ENCODE data around the gene EIF3C. TPM values are rescaled to one million over a fixed set of nuclear protein-coding genes. Genes with fewer than 3 reads are reported as not detected.
"Not testable (repeated sequence)": the region's sequence is repeated elsewhere in the genome, so short reads cannot be mapped to it uniquely, and the experiment has no call there.

The EIF3C gene, protein sequence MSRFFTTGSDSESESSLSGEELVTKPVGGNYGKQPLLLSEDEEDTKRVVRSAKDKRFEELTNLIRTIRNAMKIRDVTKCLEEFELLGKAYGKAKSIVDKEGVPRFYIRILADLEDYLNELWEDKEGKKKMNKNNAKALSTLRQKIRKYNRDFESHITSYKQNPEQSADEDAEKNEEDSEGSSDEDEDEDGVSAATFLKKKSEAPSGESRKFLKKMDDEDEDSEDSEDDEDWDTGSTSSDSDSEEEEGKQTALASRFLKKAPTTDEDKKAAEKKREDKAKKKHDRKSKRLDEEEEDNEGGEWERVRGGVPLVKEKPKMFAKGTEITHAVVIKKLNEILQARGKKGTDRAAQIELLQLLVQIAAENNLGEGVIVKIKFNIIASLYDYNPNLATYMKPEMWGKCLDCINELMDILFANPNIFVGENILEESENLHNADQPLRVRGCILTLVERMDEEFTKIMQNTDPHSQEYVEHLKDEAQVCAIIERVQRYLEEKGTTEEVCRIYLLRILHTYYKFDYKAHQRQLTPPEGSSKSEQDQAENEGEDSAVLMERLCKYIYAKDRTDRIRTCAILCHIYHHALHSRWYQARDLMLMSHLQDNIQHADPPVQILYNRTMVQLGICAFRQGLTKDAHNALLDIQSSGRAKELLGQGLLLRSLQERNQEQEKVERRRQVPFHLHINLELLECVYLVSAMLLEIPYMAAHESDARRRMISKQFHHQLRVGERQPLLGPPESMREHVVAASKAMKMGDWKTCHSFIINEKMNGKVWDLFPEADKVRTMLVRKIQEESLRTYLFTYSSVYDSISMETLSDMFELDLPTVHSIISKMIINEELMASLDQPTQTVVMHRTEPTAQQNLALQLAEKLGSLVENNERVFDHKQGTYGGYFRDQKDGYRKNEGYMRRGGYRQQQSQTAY
- 361 TPM for total RNA-seq

DNA sequence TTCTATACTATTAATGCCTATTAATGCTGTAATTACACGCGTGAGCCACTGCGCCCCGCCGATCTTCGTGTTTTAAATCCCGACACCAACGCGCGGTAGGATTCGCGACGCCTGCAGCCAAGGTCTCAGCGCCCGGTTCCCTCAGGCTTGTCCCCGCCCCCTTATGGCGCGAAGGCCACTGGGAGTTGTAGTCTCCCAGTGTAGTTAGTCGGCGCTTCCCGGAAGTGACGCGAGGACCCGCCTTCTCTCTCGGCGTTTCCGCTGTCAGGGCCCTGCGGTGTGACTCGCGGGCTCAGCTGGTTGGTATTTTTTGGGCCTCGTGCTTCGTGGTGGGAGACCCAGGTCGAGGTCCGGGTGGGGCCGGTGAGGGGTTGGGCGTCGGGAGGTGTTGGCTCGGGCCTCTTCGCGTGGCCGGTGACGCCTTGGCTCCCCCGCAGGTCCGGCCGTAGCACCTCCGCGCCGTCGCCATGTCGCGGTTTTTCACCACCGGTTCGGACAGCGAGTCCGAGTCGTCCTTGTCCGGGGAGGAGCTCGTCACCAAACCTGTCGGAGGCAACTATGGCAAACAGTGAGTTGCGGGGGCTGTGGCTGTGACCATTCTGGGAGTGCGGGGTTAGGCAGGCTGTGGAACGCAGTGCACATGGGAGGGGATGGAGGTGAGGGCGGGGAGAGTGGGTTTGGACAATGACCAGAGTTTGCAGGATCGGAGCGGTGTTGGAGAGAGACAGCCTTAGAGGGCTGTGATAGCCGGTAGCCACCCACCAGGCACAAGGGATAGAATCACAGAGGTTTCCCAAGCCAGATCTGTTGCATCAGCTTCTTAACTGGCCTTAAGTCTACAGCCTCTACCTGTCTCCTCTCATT lies at the start of gene EIF3C:
EIF3C (plus strand) TSS at position 245 of the 864 bp plus-strand sequence; CDS start at position 468, 223 bp downstream.
- DNase-seq (ENCODE audit: low read depth in 2 of 3, low spot score in 2 of 3) = not testable (repeated sequence)

DNA sequence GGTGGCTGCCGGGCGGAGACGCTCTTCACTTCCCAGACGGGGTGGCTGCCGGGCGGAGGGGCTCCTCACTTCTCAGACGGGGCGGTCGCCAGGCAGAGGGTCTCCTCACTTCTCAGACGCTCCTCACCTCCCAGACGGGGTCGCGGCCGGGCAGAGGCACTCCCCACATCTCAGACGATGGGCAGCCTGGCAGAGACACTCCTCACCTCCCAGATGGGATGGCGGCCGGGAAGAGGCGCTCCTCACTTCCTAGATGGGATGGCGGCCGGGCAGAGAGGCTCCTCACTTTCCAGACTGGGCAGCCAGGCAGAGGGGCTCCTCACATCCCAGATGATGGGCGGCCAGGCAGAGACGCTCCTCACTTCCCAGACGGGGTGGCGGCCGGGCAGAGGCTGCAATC lies 45.0 kb upstream of the EIF3C start:
- DNase-seq (ENCODE audit: low read depth in 2 of 3, low spot score in 2 of 3) = not testable (repeated sequence)

DNA sequence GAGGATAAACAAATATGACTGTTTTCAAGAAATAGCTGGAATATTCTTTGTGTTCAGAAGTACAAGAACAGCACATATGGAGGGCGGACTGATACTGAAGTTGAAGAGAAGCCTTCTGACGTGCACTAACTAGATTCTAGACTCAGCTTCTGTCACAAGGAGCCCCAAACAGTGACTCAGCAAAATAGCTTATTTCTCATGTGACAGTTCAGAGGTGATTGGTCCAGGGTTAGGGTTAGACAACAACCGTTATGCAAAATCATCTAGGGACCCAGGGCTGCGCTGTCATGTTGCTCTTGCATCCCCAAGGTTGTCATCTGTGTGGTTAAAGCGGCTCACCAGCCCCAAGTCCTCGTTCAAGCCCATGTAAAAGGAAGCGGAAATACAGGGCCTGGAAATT lies 43.8 kb upstream of the EIF3C start:
- not testable (repeated sequence) for DNase-seq (ENCODE audit: low read depth in 2 of 3, low spot score in 2 of 3)

DNA sequence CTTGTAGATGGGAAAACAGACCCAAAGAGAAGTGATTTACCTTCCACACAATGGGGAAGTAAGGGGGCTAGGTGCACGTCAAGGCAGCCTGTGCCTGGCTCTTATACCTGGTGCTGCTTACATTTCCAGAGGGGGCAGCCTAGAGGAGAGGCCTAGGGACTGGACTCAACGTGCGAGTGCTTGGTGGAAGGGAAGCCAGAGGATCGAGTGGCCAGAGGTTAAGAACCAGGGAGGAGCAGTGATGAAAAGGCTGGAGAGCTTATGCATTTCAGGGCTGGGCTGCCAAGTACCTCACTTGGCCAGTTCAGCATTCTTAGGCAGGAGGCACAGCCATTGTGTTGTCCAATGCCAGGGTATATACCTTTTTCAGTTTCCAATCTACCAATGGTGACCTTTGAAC lies 43.1 kb upstream of the EIF3C start:
- DNase-seq (ENCODE audit: low read depth in 2 of 3, low spot score in 2 of 3) = not testable (repeated sequence)

DNA sequence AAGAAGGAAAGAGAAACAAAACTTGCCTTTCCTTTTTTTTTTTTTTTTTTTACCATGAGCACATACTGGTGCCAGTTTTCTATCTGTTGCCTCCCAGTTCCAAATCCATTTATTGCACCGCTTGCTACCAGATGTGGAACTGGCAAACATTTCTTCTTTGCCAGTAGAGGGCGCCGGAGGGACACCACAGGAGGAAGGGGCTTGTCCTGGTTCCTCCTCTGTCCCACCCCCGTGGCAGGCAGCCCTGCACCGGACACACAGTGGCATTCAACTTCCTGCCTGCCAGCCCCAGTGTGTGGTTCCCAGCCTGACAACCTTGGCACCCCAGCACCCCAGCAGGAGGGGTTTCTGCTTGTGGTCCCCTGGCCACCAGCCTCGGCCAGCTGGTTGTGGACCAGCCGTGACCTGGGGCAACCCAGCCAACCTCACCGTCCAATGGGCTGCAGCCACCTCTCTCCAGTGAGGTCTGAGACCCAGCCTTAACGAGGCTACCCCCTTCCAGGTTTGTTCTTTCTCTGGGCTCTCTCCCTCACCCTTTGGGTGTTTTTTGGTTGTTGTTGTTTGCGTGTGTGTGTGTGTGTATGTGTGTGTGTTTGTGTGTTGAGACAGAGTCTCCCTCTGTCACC lies 22.8 kb upstream of the EIF3C start:
- DNase-seq (ENCODE audit: low read depth in 2 of 3, low spot score in 2 of 3) = not testable (repeated sequence)

DNA sequence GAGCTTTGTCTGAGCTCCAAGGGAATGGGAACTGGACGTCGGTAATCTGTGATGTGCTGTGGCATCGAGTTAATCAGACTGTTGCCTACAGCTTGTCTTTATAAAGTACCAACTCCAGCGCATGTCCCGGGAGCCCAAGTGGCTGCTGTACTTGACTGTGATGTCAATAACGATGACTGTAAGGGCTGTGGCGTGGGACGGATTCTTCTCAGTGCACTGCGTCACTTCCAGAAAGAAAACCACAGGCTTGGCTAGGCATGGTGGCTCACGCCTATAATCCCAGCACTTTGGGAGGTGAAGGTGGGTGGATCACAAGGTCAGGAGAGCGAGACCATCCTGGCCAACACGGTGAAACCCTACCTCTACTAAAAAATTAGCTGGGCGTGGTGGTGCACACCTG lies 21.8 kb upstream of the EIF3C start:
- DNase-seq (ENCODE audit: low read depth in 2 of 3, low spot score in 2 of 3) = not testable (repeated sequence)

DNA sequence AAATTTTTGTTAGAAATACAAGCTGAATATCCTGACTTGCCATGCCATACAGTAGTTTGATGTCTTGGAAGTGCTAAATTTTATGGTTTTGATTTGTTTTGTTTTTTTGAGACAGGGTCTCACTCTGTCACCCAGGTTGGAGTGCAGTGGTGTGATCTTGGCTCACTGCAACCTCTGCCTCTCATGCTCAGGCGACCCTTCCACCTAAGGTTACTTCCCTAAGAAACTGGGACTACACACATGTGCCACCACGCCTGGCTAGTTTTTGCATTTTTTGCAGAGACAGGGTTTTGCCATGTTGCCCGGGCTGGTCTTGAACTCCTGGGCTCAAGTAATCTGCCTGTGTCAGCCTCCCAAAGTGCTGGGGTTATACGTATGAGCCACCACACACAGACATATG lies 19.5 kb upstream of the EIF3C start:
- not testable (repeated sequence) for DNase-seq (ENCODE audit: low read depth in 2 of 3, low spot score in 2 of 3)

DNA sequence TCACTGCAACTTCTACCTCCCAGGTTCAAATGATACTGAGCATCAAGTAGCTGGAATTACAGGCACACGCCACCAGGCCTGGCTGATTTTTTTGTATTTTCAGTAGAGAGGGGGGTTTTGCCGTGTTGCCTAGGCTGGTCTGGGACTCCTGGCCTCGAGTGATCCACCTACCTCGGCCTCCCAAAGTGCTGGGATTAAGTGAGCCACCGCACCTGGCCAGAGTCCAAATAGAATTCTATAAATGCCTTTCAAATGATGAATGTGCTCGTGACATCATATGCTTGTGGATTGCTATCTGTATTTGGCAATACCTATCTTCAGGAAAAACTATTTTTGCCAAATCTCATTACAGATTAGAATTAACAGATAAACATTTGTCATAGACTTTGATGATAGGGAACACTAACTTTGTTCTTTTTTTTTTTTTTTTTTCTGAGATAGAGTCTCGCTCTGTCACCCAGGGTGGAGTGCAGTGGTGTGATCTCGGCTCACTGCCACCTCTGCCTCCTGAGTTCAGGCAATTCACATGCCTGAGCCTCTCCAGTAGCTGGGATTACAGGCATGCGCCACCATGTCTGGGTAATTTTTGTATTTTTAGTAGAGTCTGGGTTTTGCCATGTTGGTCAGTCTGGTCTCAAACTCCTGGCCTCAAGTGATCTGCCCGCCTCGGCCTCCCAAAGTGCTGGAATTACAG lies 17.9 kb upstream of the EIF3C start:
- DNase-seq (ENCODE audit: low read depth in 2 of 3, low spot score in 2 of 3) = not testable (repeated sequence)

DNA sequence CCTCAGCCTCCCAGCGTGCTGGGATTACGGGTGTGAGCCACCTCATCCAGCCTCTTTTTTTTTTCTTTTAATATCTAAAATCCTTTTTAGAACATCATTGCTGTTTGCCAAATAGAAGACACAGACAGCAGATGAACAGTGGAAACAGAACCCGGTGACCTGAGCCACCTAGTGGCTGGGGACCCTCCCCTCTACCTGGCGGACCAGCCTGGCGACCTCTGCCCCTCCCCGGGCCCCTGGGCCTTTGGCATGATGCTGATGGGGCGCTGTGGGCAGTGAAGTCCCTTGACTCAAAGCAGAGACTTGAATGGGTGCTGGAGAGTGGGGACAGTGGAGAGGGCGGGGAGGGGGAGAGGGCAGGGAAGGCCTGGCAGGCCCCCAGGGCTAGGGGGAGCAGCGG lies 11.5 kb upstream of the EIF3C start:
- DNase-seq (ENCODE audit: low read depth in 2 of 3, low spot score in 2 of 3) = not testable (repeated sequence)

DNA sequence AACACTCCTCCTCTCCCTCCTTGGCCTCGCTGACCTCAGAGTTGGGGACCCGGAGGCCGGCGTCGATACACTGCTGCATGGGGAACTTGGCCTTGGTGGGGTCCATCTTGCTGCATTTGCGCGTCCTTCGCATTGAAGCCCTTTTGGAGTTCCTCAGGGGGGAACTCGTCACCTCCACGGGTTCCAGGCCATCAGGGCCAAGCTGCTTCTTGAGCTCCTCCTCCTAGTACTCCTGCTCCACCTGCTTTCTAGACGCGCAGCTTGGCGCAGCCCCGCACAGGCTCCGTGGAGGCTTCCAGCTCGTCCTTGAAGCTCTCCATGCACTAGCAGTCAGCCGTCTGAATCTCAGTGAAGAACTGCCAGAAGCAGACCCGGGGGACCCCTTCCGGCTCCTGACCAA lies 10.9 kb upstream of the EIF3C start:
- DNase-seq (ENCODE audit: low read depth in 2 of 3, low spot score in 2 of 3) = not testable (repeated sequence)

DNA sequence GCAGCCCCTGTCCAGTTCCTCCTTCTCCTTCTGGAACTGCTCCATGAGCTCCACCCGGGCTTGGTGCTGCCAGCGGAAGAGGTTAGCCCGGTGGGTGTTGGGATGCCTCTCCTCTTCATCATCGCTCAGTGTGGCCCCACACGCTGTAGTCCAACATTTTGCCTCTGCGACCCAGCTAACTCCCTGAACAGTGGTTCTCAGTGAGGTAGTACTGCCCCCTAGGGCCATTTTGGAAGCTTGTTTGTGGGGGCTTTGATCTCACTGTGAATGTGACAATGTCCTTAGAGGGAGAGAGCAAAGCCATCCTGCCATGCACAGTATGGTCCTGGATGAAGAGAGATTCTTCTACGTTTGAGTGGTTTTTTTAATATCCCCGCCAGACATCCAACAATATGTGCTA lies 9.9 kb upstream of the EIF3C start:
- DNase-seq (ENCODE audit: low read depth in 2 of 3, low spot score in 2 of 3) = not testable (repeated sequence)

DNA sequence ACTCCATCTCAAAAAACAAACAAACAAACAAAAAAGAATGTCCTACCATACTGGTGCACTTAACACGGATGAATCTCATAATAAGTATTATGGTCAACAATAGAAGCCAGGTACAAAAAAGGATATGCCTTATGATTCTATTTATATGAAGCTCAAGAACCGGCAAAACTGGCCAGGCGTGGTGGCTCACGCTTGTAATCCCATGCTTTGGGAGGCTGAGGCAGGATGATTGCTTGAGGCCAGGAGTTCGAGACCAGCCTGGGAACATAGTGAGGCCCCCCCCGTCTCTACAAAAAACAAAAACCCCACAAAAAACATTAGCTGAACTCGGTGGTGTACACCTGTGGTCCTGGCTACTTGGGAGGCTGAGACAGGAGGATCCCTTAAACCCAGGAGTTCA lies 7.0 kb upstream of the EIF3C start:
- DNase-seq (ENCODE audit: low read depth in 2 of 3, low spot score in 2 of 3) = not testable (repeated sequence)

DNA sequence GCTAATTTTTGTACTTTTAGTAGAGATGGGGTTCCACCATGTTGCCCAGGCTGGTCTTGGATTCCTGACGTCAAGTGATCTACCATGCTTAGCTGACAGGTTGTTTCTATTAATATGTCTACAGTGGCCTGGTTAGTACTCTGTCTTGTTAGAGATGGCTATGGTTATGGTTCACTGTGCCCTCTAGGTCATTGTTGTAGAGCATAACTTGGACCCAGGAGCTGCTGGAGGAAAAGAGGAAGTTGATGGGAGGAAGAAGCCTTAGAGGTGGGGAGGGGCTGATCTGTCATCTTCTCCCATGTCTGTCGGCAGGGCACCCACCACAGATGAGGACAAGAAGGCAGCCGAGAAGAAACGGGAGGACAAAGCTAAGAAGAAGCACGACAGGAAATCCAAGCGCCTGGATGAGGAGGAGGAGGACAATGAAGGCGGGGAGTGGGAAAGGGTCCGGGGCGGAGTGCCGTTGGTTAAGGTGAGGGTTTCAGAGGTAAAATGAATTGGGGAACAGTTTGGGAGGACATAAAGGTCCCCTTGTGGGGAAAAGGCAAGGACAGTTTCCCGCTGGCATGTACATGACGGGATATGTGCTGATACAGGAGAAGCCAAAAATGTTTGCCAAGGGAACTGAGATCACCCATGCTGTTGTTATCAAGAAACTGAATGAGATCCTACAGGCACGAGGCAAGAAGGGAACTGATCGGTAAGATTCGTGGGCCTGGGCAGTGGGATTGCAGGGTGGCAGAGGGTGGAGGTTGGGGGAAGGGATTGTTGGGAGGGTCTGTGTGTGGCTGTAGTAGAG lies 11.8 kb downstream of the EIF3C start:
- DNase-seq (ENCODE audit: low read depth in 2 of 3, low spot score in 2 of 3) = not testable (repeated sequence)

DNA sequence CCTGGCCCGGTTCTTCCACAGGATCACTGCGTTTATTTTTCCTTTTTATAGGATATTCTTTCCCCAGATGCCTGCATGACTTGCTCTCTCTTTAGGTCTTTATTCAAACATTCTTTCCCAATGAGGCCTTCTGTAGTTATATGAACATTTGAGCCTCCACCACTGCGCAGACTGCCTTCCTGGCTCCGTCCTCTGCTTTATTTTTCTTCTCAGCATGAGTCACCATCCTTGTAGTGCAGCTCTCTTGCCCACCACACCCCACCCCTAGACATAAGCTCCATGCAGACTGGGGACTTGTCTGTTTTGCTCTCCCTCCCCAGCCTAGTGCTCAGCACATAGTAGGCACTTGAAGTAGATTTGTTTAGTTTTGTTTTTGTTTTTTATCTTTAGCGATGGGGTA lies 20.0 kb downstream of the EIF3C start:
- DNase-seq (ENCODE audit: low read depth in 2 of 3, low spot score in 2 of 3) = not testable (repeated sequence)

DNA sequence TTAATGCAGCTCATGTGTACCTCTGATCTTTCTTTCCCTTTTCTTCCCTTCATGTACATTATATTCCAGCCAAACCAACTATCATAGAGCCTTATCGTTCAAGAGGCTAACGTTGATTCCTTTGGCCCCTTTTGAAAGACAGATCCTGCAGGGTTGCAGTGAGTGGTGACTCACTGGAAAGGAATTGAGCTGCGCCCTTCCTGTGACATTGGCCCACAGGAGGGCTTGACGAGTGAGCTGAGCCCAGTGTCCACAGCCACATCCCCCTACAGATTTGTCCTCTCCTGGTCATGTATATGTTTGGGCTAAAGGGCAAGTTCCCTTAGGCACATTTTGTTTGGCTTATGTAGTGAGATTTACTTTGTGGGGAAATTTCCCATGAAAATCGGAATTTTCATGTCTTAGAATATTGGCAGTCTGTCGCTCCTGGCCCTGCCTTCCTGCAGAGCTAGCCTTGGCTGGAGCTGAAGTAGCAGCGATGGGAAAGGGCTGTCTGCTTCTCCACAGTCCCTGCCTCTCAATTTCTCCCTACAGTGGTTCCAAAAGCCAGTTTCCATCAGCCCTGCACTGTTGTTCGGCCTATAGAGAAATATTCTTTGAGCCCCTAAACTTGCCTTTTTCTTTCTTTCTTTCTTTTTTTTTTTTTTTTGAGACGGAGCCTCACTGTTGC lies 21.3 kb downstream of the EIF3C start:
- DNase-seq (ENCODE audit: low read depth in 2 of 3, low spot score in 2 of 3) = not testable (repeated sequence)

DNA sequence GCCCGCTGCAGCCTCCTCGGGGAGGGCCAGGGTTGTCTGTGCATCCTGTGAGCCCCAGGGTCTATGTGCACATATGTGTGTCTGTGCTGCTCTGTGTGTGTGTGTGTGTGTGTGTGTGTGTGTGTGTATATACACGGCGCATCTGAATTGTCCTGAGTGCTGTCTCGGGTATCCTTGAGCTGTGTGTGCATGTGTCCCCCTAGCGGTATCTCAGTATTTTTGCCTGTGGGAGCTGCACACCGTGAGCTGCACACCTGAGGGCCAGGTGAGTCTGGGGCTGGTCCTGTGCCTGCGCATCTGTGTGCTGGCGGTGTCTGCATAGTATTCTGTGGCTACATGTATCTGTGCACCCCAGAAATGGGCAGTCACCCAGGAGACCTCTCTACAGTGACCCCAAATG lies 28.5 kb downstream of the EIF3C start:
- DNase-seq (ENCODE audit: low read depth in 2 of 3, low spot score in 2 of 3) = not testable (repeated sequence)

DNA sequence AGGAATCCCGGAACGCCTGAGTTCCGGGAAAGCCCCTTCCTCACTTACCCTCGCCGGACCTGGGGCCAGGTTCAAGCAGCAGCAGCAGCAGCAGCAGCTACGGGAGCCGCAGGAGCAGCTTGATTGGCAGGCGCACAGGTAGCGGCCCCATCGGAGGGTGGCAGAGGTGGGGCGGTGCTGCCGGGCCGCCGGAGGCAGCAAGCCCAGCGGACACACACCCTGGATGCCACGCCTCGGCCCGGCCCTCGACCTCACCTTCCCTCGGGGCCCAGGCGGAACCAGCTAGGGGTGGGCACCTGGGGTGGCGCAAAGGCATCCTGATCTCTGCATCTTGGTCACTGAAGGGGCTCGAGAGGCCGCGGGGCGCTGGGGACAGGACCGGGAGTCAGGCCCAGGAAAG lies 29.4 kb downstream of the EIF3C start:
- not testable (repeated sequence) for DNase-seq (ENCODE audit: low read depth in 2 of 3, low spot score in 2 of 3)

DNA sequence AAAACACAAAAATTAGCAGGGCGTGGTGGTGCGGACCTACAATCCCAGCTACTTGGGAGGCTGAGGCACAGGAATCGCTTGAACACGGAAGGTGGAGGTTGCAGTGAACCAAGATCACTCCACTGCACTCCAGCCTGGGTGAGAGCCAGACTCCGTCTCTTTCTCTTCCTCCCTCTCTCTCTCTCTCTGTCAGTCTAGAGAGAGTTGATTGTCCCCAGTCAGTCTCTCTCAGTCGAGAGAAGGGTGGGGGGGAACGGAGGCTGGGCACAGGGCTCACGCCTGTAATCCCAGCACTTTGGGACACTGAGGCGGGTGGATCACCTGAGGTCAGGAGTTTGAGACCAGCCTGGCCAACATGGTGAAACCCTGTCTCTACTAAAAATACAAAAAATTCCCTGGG lies 30.0 kb downstream of the EIF3C start:
- DNase-seq (ENCODE audit: low read depth in 2 of 3, low spot score in 2 of 3) = not testable (repeated sequence)
